ENCODE results near the gene FBXL15.

Gene FBXL15

DNA sequence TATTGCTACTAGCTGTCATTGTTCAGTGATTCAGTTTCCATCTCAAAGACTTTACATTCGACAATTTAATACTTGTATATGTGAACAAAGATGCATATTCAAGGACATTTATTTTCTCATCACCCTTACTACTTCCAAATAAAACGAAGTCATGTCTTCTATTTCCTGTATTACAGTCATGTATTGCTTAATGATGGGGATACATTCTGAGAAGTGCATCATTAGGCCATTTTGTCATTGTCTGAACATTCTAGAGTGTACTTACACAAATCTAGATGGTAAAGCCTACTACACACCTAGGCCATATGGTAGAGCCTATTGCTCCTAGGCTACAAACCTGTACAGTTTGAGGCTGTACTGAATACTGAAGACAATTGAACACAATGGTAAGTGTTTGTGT, 24.2 kb downstream of the FBXL15 start:
- DNase-seq (ENCODE audit: insufficient read length, low spot score) = no peak
- TF ChIP-seq, protein P1, sequence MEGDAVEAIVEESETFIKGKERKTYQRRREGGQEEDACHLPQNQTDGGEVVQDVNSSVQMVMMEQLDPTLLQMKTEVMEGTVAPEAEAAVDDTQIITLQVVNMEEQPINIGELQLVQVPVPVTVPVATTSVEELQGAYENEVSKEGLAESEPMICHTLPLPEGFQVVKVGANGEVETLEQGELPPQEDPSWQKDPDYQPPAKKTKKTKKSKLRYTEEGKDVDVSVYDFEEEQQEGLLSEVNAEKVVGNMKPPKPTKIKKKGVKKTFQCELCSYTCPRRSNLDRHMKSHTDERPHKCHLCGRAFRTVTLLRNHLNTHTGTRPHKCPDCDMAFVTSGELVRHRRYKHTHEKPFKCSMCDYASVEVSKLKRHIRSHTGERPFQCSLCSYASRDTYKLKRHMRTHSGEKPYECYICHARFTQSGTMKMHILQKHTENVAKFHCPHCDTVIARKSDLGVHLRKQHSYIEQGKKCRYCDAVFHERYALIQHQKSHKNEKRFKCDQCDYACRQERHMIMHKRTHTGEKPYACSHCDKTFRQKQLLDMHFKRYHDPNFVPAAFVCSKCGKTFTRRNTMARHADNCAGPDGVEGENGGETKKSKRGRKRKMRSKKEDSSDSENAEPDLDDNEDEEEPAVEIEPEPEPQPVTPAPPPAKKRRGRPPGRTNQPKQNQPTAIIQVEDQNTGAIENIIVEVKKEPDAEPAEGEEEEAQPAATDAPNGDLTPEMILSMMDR (IDR thresholded peaks at IDR 0.05; ENCODE audit: insufficient read depth, missing control alignments) = no peak
- FAIRE-seq = no peak

DNA sequence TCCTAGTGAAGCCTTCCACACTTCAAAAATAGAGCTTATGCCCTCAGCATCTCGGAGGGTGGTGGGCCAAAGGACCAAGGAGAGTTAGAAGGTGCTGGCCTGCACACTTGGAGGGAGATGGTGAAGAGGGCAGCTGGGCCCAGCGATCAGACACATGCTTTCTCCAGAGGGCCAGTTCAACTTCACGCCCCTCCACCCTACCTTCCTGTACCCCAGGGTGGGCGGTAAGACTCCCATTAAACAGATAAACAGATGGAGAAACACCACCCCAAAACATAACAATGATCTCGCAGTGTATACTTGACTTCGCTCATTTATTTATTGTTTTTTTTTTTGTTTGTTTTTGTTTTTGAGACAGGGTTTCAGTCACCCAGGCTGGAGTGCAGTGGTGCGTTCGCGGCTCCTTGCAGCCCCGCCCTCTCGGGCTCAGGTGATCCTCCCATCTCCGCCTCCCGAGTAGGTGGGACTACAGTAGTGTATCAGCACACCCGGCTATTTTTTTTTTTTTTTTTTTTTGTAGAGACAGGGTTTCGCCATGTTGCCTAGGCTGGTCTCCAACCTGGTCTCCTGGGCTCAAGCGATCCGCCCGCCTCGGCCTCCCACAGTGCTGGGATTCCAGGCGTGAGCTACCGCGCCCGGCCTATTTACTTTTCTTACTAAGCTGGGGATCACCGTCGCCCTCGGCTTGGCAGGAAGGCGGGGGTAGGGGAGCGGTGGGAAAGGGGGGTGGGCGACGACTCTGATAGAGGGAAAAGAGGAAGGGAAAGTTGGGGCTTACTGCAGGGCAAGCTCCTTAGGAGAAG, 28.9 kb downstream of the FBXL15 start:
- DNase-seq (ENCODE audit: insufficient read length, low spot score) (no peak), FAIRE-seq (no peak)
- TF ChIP-seq, protein P1 (IDR thresholded peaks at IDR 0.05; ENCODE audit: insufficient read depth, missing control alignments) = no peak

DNA sequence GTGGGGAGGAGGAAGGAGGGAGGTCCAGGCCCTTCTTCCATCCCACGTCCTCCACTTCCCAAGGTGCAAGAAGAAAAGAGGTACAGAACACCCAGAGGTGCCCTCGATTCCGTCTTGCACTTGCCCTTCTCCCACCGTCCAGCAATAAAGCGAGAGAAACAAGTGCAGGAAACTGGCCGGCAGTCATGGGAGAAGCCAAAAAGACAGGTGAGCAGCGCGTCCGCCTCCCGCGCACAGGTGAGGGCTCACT, 29.4 kb downstream of the FBXL15 start:
- no peak for DNase-seq (ENCODE audit: insufficient read length, low spot score)
- FAIRE-seq = no peak
- TF ChIP-seq, protein P1 (IDR thresholded peaks at IDR 0.05; ENCODE audit: insufficient read depth, missing control alignments) = no peak

DNA sequence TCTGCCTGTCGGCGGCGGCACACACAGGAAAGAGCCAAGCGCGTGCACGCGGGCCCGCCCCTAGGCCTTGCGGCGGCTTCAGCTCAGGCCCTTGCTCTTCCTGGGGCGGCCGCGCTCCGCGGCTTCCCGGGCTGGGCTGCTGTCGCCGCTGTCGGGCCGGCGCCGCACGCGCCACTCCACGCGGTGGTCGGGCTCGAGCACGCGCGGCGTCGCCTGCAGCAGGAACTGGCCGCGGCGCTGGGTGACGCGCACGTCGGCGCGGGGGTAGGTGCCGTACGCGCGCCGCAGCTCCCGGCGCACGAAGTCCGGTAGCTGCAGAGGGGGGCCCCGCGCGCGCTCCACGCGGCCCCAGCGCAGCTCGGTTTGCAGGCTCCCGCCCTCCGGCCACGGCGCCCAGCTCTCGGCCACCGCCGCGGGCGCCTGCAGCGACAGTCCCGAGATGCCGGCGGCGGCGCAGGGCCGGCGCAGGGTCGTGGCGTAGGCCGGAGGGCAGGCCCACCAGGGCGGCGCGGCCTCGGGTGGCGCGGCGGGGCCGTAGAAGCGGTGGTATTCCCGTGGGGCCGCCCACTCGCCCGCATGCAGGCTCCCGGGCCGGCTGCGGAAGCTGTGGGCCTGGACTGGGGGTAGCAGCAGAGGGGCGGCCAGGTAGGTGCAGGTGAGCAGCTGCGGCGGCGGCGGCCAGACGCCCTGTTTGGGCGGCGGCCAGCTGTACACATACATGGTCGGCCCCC, 29.9 kb downstream of the FBXL15 start:
- no peak for FAIRE-seq
- DNase-seq (ENCODE audit: insufficient read length, low spot score) = no peak
- TF ChIP-seq, protein P1 (IDR thresholded peaks at IDR 0.05; ENCODE audit: insufficient read depth, missing control alignments) = no peak

DNA sequence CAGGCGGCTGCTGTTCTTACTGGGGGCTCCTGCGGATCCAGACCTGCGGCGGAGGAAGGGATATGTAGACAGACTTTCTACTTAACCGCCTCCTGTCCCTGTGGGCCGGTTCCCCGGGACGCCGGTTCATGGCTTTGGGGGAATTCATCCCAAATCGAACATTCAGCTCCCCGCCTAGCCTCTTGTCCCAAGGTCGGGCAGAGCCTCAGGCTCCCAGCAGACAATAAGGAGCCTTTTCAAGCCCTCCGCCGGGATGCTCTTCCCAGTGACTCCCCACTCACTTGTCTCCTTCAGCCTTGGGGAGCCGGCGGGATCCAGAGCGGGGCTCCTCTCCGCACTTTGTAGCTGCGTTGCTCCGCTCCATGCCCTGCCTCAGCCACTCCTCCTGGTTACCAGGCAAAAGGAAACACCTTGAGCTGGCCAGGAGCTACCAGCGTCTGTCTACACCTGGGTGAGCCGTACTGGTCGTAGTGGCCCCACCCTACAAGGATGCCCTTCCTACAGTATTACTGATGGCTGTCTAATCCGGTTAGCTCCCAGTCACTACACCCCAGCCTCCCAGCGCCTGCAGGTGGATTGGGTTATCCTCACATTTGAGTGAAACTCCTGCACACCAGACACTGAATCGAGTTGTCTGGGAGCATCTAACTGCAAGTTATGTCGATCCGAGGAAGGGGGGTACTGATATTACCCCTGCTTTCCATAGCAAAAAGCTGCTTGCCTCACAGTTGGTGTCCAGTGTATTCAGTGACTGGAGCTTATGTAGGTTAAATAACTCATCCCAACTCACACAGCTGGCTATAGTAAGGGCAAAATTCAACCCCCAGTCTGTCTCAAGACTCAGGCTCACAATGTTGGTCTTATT, 30.7 kb downstream of the FBXL15 start, which contains the start of gene C10orf95:
Gene C10orf95 (minus strand): TSS at position 439 of the 865 bp plus-strand sequence. CDS start 450 bp downstream, outside the sequence.
- no peak for DNase-seq (ENCODE audit: insufficient read length, low spot score)
- FAIRE-seq = no peak
- TF ChIP-seq, protein P1 (IDR thresholded peaks at IDR 0.05; ENCODE audit: insufficient read depth, missing control alignments) = no peak

DNA sequence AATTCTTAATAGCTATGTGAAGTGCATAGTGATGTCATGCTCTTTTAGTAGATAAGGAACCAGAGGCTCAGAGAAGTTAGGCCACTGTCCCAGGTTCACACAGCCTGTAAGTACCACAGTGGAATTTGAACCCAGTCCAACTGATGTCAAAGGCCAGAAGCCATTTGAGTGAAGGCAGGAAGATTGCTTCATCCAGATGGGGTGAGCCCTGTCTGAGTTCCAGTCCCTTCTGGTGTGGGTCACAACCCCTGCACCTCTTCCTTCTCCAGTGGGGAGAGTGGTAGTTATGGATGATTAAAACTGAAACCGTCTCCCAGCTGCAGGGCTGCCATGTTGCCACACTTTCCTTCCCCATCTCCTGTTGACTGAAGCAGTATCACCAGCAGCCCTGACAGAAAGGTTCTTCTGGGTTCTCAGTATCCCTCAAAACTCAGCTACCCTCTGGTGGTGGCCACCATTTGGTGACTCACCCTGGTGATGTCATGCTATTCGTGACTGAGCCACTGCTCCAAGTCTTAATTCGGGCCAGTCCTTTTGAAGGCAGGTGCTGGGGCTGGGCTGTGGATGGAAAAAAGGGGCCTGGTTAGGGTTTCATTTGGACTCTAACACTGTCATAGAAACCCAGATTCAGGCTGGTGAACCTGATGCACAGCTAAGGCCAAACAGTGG, 32.2 kb downstream of the FBXL15 start:
- TF ChIP-seq, protein P1 (IDR thresholded peaks at IDR 0.05; ENCODE audit: insufficient read depth, missing control alignments) = no peak
- no peak for DNase-seq (ENCODE audit: insufficient read length, low spot score)
- FAIRE-seq = no peak

All from D721Med (cell line).